MM.1S (cell line): ENCODE measurements around the gene TRPV5.

ENCODE experiments used
- EZH2 ChIP-seq: fragments of 300-600 bp; sonication (generic); optimal IDR thresholded peaks from 2 replicates; pipeline ENCODE3; 2017; ENCODE audit warnings: low read depth, mild to moderate bottlenecking, antibody characterized with exemption, low read length, mixed read lengths
- TF ChIP-seq, protein P1 (sequence below): fragments of 300-600 bp; sonication (generic); IDR thresholded peaks from 2 replicates; pipeline ENCODE4 v1.5.1; 2016; ENCODE audit warnings: antibody characterized with exemption, low read length, mixed read lengths

DNA sequence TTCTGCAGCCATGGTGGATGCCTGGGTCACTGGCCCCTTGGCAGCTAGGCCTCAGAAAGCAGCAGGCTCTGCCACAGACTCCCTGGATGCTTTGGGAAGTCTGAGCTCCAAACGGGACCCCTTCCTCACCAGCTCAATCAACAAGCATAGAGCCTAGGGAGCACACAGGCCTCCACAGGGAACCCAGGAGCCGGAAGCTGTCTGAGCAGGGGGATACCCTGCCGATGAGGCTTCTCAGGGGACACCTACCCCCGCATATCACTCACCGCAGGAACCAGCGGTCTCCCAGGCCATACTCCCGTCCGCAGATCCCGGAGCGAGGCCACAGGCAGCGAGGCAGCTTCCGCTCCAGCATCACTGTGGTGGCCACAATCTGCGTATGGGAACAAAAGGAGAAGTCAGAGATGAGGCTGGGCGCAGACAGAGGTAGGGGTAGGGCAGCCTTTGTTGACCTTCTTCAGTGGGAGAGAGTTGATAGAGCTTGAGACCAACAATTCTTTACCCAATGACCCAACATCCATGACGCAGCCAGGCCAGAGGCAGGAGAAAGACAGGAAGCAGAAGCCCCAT, 61.4 kb downstream of the TRPV5 start:
- TF ChIP-seq, protein P1, sequence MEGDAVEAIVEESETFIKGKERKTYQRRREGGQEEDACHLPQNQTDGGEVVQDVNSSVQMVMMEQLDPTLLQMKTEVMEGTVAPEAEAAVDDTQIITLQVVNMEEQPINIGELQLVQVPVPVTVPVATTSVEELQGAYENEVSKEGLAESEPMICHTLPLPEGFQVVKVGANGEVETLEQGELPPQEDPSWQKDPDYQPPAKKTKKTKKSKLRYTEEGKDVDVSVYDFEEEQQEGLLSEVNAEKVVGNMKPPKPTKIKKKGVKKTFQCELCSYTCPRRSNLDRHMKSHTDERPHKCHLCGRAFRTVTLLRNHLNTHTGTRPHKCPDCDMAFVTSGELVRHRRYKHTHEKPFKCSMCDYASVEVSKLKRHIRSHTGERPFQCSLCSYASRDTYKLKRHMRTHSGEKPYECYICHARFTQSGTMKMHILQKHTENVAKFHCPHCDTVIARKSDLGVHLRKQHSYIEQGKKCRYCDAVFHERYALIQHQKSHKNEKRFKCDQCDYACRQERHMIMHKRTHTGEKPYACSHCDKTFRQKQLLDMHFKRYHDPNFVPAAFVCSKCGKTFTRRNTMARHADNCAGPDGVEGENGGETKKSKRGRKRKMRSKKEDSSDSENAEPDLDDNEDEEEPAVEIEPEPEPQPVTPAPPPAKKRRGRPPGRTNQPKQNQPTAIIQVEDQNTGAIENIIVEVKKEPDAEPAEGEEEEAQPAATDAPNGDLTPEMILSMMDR = no peak
- TF ChIP-seq EZH2 = no peak
